PC-9 (cell line): Measurements from ENCODE around the gene MRFAP1. TPM values are rescaled to one million over a fixed set of nuclear protein-coding genes. Genes with fewer than 3 reads are reported as not detected.

ENCODE experiments used
- BruUV-seq: library from RNA; stranded (reverse); fragments of 400-500 nt; replicated peaks from 2 replicates; lab custom pipeline; 2021; lab: Mats Ljungman, UMichigan
- CTCF ChIA-PET: fragments of 300-600 bp; sonication (Branson Sonifier 250); formaldehyde crosslinking; loops from one replicate; lab custom pipeline; 2022; ENCODE audit warnings: antibody characterized with exemption; lab: Charles Lee
- POLR2A ChIA-PET: fragments of 300-600 bp; sonication (Branson Sonifier 250); formaldehyde crosslinking; loops from one replicate; lab custom pipeline; 2022; ENCODE audit warnings: antibody characterized with exemption; ENCODE audit not compliant: unreplicated experiment; lab: Charles Lee
- DNase-seq, 2 experiments: peaks; one replicate each; pipeline versions ENCODE4 v3.0.0 to v3.0.0-alpha.2; 2015 to 2022; ENCODE audit warnings: mixed read lengths in 1 of 2
- H2AFZ ChIP-seq: fragments of 200-600 bp; sonication (generic); 2 replicates; pipeline ENCODE4 v1.8.1; 2017; ENCODE audit warnings: antibody characterized with exemption
- H3F3A ChIP-seq: fragments of 200-600 bp; sonication (generic); 2 replicates; pipeline ENCODE4 v1.8.1; 2017; ENCODE audit warnings: antibody characterized with exemption, mild to moderate bottlenecking, low read depth; ENCODE audit not compliant: insufficient read depth
- H3K27ac ChIP-seq: fragments of 200-600 bp; sonication (generic); 2 replicates; pipeline ENCODE4 v1.6.1; 2016; ENCODE audit warnings: mixed run types
- H3K27me3 ChIP-seq: fragments of 200-600 bp; sonication (generic); 2 replicates; pipeline ENCODE4 v1.6.1; 2016; ENCODE audit warnings: low read depth, mixed run types; ENCODE audit not compliant: insufficient read depth
- H3K36me3 ChIP-seq: fragments of 200-600 bp; sonication (generic); 2 replicates; pipeline ENCODE4 v1.6.1; 2016; ENCODE audit warnings: low read depth, mixed run types
- H3K4me1 ChIP-seq: fragments of 200-600 bp; sonication (generic); replicated peaks from 2 replicates; pipeline ENCODE4 v1.6.1; 2016; ENCODE audit warnings: mixed run types; ENCODE audit not compliant: insufficient read depth
- H3K4me2 ChIP-seq: fragments of 200-600 bp; sonication (generic); 2 replicates; pipeline ENCODE4 v1.6.1; 2017; ENCODE audit warnings: mixed run types
- H3K4me3 ChIP-seq: fragments of 200-600 bp; sonication (generic); 2 replicates; pipeline ENCODE4 v1.6.1; 2016; ENCODE audit warnings: mixed run types
- H3K79me2 ChIP-seq: fragments of 200-600 bp; sonication (generic); 2 replicates; pipeline ENCODE4 v1.6.1; 2017; ENCODE audit warnings: low read depth, mixed run types
- H3K9me2 ChIP-seq: fragments of 200-600 bp; sonication (generic); 2 replicates; pipeline ENCODE4 v1.8.1; 2017; ENCODE audit warnings: mild to moderate bottlenecking; ENCODE audit not compliant: insufficient read depth
- H3K9me3 ChIP-seq: fragments of 200-600 bp; sonication (generic); 2 replicates; pipeline ENCODE4 v1.8.1; 2016; ENCODE audit warnings: low read depth; ENCODE audit not compliant: insufficient read depth
- H4K20me1 ChIP-seq: fragments of 200-600 bp; sonication (generic); 2 replicates; pipeline ENCODE4 v1.8.1; 2017; ENCODE audit not compliant: insufficient read depth
- EZH2 ChIP-seq: fragments of 200-600 bp; sonication (generic); IDR thresholded peaks from 2 replicates; pipeline ENCODE4 v1.8.0; 2017; ENCODE audit warnings: antibody characterized with exemption, low read depth
- intact Hi-C: fragments of 100-400 bp; cut with micrococcal nuclease; formaldehyde crosslinking; loops from one replicate; pipeline ENCODE4 v1.10.0; 2022; ENCODE audit not compliant: unreplicated experiment
- total RNA-seq: library from RNA; stranded (reverse); gene quantifications from 2 replicates; pipeline ENCODE4 v1.2.3, GENCODE V29; 2021
- TF ChIP-seq, protein P1 (sequence below): fragments of 200-600 bp; sonication (generic); conservative IDR thresholded peaks from 2 replicates; pipeline ENCODE4 v1.6.1; 2017; ENCODE audit warnings: mixed run types, antibody characterized with exemption, mild to moderate bottlenecking, moderate library complexity

MRFAP1 gene
- total RNA-seq, 1 experiment from 2014 or later: 278 TPM

DNA sequence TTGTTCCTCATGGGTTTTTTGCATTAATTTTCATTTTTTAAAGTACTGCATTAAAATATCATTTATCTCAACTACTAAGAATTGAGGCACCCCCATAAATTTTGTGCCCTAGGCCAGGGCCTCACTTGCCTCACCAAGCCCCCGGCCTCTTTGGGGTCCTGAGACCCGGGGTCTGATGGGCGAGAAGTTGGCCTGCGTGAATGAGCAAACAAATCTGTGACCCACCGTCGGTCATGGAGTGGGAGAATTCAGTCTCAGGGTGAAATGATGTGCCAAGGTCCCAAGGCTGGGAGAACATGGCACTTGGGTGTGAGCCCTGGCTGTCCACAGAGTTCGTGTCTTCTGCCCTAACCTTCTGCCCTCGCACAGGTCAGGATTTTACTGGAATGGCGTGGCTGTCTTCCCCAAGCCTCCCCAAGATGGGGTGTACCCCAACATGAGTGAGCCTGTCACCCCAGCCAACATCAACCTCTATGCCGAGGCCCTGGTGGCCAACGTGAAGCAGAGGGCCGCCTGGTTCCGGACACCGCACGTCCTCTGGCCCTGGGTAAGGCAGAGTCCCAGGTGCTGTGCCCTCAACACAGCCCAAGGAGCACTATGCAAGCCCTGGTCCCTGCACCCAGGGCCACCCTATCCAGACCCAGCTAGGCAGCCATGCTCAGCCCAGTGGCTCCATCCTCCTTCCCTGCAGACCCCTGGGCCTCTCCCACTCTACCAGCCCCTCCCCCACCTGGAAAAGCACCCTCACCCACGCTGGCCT is 47.5 kb upstream of the MRFAP1 start:
- no peaks in the 10 kb centered on the region for H3K79me2 ChIP-seq
- ChIA-PET POLR2A (no interaction called here), CTCF (interaction anchor here (0.5 kb wide), 1 partner anchor 50 kb away, joined by 3 read pairs; no protein-coding TSS in a partner anchor)
- TF ChIP-seq, protein P1, sequence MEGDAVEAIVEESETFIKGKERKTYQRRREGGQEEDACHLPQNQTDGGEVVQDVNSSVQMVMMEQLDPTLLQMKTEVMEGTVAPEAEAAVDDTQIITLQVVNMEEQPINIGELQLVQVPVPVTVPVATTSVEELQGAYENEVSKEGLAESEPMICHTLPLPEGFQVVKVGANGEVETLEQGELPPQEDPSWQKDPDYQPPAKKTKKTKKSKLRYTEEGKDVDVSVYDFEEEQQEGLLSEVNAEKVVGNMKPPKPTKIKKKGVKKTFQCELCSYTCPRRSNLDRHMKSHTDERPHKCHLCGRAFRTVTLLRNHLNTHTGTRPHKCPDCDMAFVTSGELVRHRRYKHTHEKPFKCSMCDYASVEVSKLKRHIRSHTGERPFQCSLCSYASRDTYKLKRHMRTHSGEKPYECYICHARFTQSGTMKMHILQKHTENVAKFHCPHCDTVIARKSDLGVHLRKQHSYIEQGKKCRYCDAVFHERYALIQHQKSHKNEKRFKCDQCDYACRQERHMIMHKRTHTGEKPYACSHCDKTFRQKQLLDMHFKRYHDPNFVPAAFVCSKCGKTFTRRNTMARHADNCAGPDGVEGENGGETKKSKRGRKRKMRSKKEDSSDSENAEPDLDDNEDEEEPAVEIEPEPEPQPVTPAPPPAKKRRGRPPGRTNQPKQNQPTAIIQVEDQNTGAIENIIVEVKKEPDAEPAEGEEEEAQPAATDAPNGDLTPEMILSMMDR: no peak
- TF ChIP-seq EZH2: no peak
- H3K27me3 ChIP-seq: no peaks in the 10 kb centered on the region
- H3K9me3 ChIP-seq: no peaks in the 10 kb centered on the region
- BruUV-seq: no TSS peak
- H3K4me3 ChIP-seq: no peak overlapping the region
- H2AFZ ChIP-seq: no peak overlapping the region
- H3K9me2 ChIP-seq: no peaks in the 10 kb centered on the region
- H3K27ac ChIP-seq: no peak overlapping the region
- no peaks in the 10 kb centered on the region for H4K20me1 ChIP-seq
- H3K36me3 ChIP-seq: no peaks in the 10 kb centered on the region
- no peak for DNase-seq
- no peak overlapping the region for H3K4me2 ChIP-seq
- H3K4me1 ChIP-seq: no peaks in the 10 kb centered on the region
- H3F3A ChIP-seq: peaks cover 7% of the 10 kb centered on the region; the same call in 1 of the 2 replicates
- intact Hi-C loops: no loop called here

DNA sequence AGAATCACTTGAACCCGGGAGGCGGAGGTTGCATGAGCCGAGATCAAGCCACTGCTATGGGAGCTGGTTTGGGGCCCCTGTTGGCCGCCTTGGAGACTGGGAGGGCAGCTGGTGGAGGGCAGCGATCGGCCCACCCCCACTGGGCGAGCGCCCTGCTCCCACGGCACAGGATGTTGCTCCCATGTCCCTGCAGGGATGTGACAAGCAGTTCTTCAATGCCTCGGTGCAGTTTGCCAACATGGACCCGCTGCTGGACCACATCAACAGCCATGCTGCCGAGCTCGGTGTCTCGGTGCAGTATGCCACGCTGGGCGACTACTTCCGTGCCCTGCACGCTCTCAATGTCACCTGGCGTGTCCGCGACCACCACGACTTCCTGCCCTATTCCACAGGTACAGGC is 46.1 kb upstream of the MRFAP1 start:
- Histone ChIP-seq H2AFZ (no peak overlapping the region), H4K20me1 (no peaks in the 10 kb centered on the region), H3K9me2 (no peaks in the 10 kb centered on the region), H3K9me3 (no peaks in the 10 kb centered on the region), H3K36me3 (no peaks in the 10 kb centered on the region), H3F3A (peaks cover 7% of the 10 kb centered on the region; the same call in 1 of the 2 replicates), H3K27me3 (no peaks in the 10 kb centered on the region), H3K79me2 (no peaks in the 10 kb centered on the region), H3K4me2 (no peak overlapping the region), H3K4me1 (no peaks in the 10 kb centered on the region), H3K4me3 (no peak overlapping the region), H3K27ac (no peak overlapping the region)
- DNase-seq: no peak
- ChIA-PET POLR2A (no interaction called here), CTCF (no interaction called here)
- BruUV-seq: no TSS peak
- intact Hi-C loops: no loop called here
- TF ChIP-seq EZH2: no peak

DNA sequence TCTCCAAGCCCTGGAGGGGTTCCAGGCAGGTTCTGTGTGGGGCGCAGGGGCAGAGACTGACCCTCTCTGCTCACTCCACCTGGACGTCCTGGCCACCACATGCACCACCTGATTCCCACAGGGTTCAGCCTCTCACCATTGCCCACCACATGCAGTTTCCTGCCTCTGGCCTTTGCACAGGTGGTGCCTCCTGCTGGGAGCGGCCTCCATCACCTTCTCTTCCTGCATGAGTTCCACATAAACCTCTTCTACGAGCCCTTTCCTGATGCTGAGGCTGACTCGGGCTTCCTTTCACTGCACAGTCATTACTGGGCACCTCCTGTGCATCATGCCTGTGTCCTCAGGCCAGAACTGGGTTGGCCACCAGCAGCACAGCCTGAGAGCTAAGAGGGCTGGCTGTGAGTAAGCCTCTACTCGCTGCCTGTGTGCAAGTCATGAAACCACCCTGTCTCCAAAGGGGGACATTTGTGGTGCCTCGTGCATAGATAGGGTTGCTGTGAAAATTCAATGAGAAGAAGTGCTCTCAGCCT is 45.6 kb upstream of the MRFAP1 start:
- no peak overlapping the region for H3K4me3 ChIP-seq
- ChIA-PET POLR2A (no interaction called here), CTCF (no interaction called here)
- no peaks in the 10 kb centered on the region for H3K4me1 ChIP-seq
- BruUV-seq: no TSS peak
- H3F3A ChIP-seq: peaks cover 7% of the 10 kb centered on the region; the same call in 1 of the 2 replicates
- no peaks in the 10 kb centered on the region for H4K20me1 ChIP-seq
- H3K9me2 ChIP-seq: no peaks in the 10 kb centered on the region
- intact Hi-C loops: no loop called here
- no peaks in the 10 kb centered on the region for H3K27me3 ChIP-seq
- H3K4me2 ChIP-seq: no peak overlapping the region
- H3K79me2 ChIP-seq: no peaks in the 10 kb centered on the region
- DNase-seq: no peak
- H3K27ac ChIP-seq: no peak overlapping the region
- TF ChIP-seq EZH2: no peak
- TF ChIP-seq, protein P1: no peak
- H3K9me3 ChIP-seq: no peaks in the 10 kb centered on the region
- no peak overlapping the region for H2AFZ ChIP-seq
- no peaks in the 10 kb centered on the region for H3K36me3 ChIP-seq
